ENCODE measurements around the gene APBA1.
"Not testable (repeated sequence)": the region's sequence is repeated elsewhere in the genome, so short reads cannot be mapped to it uniquely, and the experiment has no call there.

Gene APBA1

GRCh38 chr9:69470186-69470977, 201.8 kb downstream of the APBA1 start:
- no peak for DNase-seq

GRCh38 chr9:69469136-69469535, 203.0 kb downstream of the APBA1 start:
- no peak for DNase-seq

GRCh38 chr9:69468380-69468779, 203.8 kb downstream of the APBA1 start:
- DNase-seq = no peak

GRCh38 chr9:69466151-69466550, 206.0 kb downstream of the APBA1 start:
- DNase-seq = no peak

- no peak for DNase-seq
Measured at GRCh38 chr9:69465473-69465872, 206.7 kb downstream of the APBA1 start.

GRCh38 chr9:69463497-69464068, 208.6 kb downstream of the APBA1 start:
- no peak for DNase-seq

- DNase-seq = no peak
Measured at GRCh38 chr9:69462394-69462793, 209.8 kb downstream of the APBA1 start.

GRCh38 chr9:69461103-69461887, 210.9 kb downstream of the APBA1 start:
- DNase-seq = no peak

- DNase-seq = no peak
Measured at GRCh38 chr9:69460012-69460411, 212.2 kb downstream of the APBA1 start.

GRCh38 chr9:69458176-69458575, 214.0 kb downstream of the APBA1 start:
- DNase-seq = no peak

- DNase-seq = no peak
Measured at GRCh38 chr9:69456201-69456600, 216.0 kb downstream of the APBA1 start.

GRCh38 chr9:69455311-69455710, 216.9 kb downstream of the APBA1 start:
- no peak for DNase-seq

- no peak for DNase-seq
Measured at GRCh38 chr9:69454321-69454720, 217.8 kb downstream of the APBA1 start.

GRCh38 chr9:69453746-69454145, 218.4 kb downstream of the APBA1 start:
- no peak for DNase-seq

GRCh38 chr9:69452110-69452782, 219.9 kb downstream of the APBA1 start:
- DNase-seq = no peak

- DNase-seq = no peak
Measured at GRCh38 chr9:69446496-69446895, 225.7 kb downstream of the APBA1 start.

GRCh38 chr9:69445251-69445650, 226.9 kb downstream of the APBA1 start:
- no peak for DNase-seq

- no peak for DNase-seq
Measured at GRCh38 chr9:69444791-69445190, 227.4 kb downstream of the APBA1 start.

GRCh38 chr9:69444021-69444420, 228.2 kb downstream of the APBA1 start:
- DNase-seq = no peak

GRCh38 chr9:69443178-69443577, 229.0 kb downstream of the APBA1 start:
- no peak for DNase-seq

GRCh38 chr9:69442486-69442885, 229.7 kb downstream of the APBA1 start:
- DNase-seq = no peak

- DNase-seq = peak in 1 of 5 donors; percentile 32
Measured at GRCh38 chr9:69440254-69440955, 231.8 kb downstream of the APBA1 start.

GRCh38 chr9:69439654-69440053, 232.5 kb downstream of the APBA1 start:
- DNase-seq = not testable (repeated sequence)

Measured in T-helper 1 cell (primary cell).